ENCODE data around the gene MOGAT1.

The MOGAT1 gene

DNA sequence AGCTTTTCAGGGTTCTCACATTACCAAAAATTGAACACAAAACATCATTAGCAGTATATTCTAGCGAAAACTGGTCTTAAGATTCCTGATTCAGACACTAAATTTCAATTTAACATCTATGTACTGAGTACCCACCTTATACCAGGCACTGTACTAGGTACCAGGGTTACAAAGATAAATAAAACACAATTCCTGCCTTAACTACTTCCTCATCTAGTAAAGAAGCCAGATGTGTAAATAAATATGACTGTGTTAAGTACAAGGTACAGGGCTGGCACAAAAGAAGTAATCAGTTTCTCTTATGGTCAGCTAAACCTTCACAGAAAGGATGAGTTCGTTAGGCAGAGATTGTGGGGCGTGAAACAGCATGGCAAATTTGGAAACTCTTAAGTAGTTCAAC is 21.7 kb upstream of the MOGAT1 start:
- Histone ChIP-seq H3K27me3 (ENCODE audit: control insufficient read depth, insufficient read depth, low read length) (no peaks in the 10 kb centered on the region), H3K4me1 (ENCODE audit: control insufficient read depth, insufficient read depth, low read length) (no peaks in the 10 kb centered on the region), H3K36me3 (ENCODE audit: control insufficient read depth, insufficient read depth, low read length) (peaks cover 3% of the 10 kb centered on the region; the same call in 1 of the 2 replicates), H3K9me3 (ENCODE audit: control insufficient read depth, insufficient read depth, low read length) (no peaks in the 10 kb centered on the region), H3K4me3 (ENCODE audit: low read length) (no peak overlapping the region), H3K27ac (ENCODE audit: low read length) (no peak overlapping the region)
- WGBS (ENCODE audit: insufficient coverage, insufficient read length), result no CpG with 5 or more reads among the region's 3 CpGs
- DNase-seq (ENCODE audit: low read depth, low spot score), result no peak

DNA sequence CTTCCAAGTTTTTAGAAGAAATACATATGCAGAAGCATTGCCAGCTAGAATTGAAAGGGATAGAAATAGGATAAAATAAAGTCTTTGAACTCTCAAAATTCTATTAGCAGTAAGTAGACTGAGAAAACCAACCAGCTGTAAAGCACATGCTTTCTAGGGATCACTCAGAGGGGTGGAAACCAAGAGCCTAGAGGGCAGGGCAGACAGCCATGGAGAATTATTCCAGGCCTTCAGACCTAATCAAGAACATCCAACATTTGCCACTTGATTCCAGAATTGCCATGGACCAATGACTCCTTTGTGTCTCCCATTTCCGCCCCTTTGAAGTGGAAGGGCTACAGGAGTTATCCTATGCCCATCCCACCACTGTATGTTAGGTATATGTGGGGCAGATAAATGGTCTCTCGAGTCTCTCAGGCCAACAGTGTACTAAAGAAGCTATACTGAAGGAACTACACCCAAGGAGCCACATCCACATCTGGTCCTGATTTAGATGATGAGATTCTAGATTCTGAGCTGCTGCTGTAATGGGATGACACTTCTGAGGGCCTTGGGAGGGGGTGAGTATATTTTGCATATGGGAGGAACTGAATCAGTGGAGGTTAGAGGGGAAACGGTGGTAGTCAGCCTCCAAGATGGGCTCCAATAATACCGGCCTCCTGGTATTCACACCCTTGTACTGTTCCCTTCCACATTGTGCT is 19.6 kb upstream of the MOGAT1 start:
- H3K27ac ChIP-seq (ENCODE audit: low read length), result no peak overlapping the region
- no peaks in the 10 kb centered on the region for H3K9me3 ChIP-seq (ENCODE audit: control insufficient read depth, insufficient read depth, low read length)
- DNase-seq (ENCODE audit: low read depth, low spot score), result no peak
- WGBS (ENCODE audit: insufficient coverage, insufficient read length), result no CpG with 5 or more reads among the region's 4 CpGs
- no peak overlapping the region for H3K4me3 ChIP-seq (ENCODE audit: low read length)
- H3K36me3 ChIP-seq (ENCODE audit: control insufficient read depth, insufficient read depth, low read length), result peaks cover 3% of the 10 kb centered on the region; the same call in 1 of the 2 replicates
- no peaks in the 10 kb centered on the region for H3K4me1 ChIP-seq (ENCODE audit: control insufficient read depth, insufficient read depth, low read length)
- no peaks in the 10 kb centered on the region for H3K27me3 ChIP-seq (ENCODE audit: control insufficient read depth, insufficient read depth, low read length)

DNA sequence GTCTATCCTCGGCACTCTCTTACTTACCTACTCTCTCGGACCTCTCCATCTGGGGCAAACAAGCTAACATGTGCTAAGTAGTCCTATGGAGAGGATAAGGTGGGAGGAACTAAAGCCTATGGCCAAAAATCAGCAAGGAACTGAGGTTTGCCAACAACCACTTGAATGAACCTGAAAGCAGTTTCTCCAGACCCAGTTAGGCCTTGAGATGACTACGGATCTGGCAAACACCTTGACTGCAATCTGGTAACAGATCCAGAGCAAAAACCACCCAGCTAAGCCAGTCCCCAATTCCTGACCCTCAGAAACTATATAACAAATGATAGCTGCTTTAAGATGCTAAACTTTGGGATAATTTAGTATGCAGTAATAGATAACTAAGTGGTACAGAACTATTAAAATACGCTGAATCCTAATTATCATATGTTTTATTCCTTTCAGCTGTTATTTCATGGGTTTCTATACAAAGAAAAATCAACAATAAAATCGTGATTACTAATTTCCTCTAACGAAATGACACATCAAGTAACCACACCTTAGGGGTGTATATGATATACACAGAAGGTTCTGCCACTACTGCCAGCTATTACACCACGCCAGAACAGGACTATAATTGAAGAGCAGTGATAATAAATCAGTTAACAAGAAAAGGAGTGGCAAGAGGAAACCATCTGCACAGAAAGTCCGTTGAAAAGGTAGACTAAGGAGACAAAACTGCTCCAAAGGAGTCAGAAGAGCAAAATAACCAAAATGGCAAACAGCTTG is 18.8 kb upstream of the MOGAT1 start:
- H3K4me1 ChIP-seq (ENCODE audit: control insufficient read depth, insufficient read depth, low read length), result no peaks in the 10 kb centered on the region
- H3K27ac ChIP-seq (ENCODE audit: low read length), result no peak overlapping the region
- no CpG with 5 or more reads among the region's 8 CpGs for WGBS (ENCODE audit: insufficient coverage, insufficient read length)

DNA sequence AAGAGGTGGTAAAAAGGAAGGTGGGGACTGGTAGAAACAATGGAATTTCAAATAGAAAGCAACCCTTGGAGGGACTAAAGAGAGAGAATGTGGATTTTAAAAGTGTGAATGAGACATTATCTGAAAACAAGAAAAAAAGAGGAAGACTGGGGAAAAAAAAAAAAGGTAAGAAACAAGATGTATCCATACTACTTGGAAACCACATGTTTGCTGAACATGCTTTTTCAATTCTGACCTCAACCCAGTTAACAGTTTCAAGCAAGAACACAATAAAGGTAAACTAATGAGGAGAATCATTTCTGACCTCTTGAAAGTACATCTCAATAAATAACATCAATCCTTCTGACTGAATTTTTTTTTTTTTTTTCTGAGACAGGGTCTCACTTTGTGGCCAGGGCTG is 18.2 kb upstream of the MOGAT1 start:
- no peak overlapping the region for H3K27ac ChIP-seq (ENCODE audit: low read length)
- no peaks in the 10 kb centered on the region for H3K27me3 ChIP-seq (ENCODE audit: control insufficient read depth, insufficient read depth, low read length)
- DNase-seq (ENCODE audit: low read depth, low spot score), result no peak
- H3K9me3 ChIP-seq (ENCODE audit: control insufficient read depth, insufficient read depth, low read length), result no peaks in the 10 kb centered on the region
- no peak overlapping the region for H3K4me3 ChIP-seq (ENCODE audit: low read length)
- H3K4me1 ChIP-seq (ENCODE audit: control insufficient read depth, insufficient read depth, low read length), result no peaks in the 10 kb centered on the region
- H3K36me3 ChIP-seq (ENCODE audit: control insufficient read depth, insufficient read depth, low read length), result peaks cover 1% of the 10 kb centered on the region; the same call in 1 of the 2 replicates

More for the DNA sequence above, 18.8 kb upstream of the MOGAT1 start:
- Histone ChIP-seq H3K9me3 (ENCODE audit: control insufficient read depth, insufficient read depth, low read length) (no peaks in the 10 kb centered on the region), H3K27me3 (ENCODE audit: control insufficient read depth, insufficient read depth, low read length) (no peaks in the 10 kb centered on the region), H3K4me3 (ENCODE audit: low read length) (no peak overlapping the region), H3K36me3 (ENCODE audit: control insufficient read depth, insufficient read depth, low read length) (peaks cover 3% of the 10 kb centered on the region; the same call in 1 of the 2 replicates)
- no peak for DNase-seq (ENCODE audit: low read depth, low spot score)

DNA sequence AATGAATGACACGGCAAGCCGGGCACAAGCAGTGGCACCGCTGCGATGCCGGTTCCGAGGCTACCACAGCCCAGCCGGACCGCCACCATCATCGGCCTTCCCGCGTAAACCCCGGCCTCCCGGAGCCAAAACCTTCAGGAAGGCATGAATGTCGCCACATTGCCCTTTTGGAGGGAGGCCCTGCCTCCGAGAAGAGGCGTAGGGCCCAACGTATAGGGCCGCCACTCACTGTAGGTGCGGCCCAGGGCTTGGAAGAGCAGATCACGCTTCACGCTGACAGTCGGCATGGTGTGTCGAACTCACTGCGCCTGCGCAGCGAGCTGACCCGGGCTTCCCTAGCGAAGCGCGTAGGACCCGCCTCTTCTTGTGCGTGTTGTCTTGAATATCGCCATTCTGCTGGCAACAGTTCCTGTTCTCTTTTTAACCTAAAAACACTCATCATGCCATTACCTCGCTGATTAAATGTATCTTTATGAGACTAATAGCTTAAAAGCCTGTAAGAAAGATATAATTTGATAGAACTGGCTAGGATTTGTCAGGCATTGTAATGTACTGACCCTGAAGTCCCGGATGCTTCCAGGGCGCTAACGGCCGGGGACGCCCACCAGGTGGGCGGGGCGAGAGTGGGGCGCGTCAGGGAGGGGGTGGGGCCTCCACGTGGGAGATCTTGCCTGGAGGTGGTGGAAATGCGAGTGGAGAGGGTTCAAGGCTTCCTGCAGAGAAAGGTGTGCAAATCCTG is 15.5 kb upstream of the MOGAT1 start, which contains the start of gene FARSB:
TSS of gene FARSB (minus strand) at position 306 of the 739 bp plus-strand sequence. CDS start at position 287, 19 bp downstream.
- no CpG with 5 or more reads among the region's 45 CpGs for whole genome bisulfite sequencing (ENCODE audit: insufficient coverage, insufficient read length)
- Histone ChIP-seq H3K27me3 (ENCODE audit: control insufficient read depth, insufficient read depth, low read length) (no peaks in the 10 kb centered on the region), H3K36me3 (ENCODE audit: control insufficient read depth, insufficient read depth, low read length) (no peaks in the 10 kb centered on the region), H3K27ac (ENCODE audit: low read length) (no peak within 1 kb of the TSS), H3K4me3 (ENCODE audit: low read length) (peak within 1 kb of the TSS; percentile 87), H3K9me3 (ENCODE audit: control insufficient read depth, insufficient read depth, low read length) (no peaks in the 10 kb centered on the region), H3K4me1 (ENCODE audit: control insufficient read depth, insufficient read depth, low read length) (no peaks in the 10 kb centered on the region)
- DNase-seq (ENCODE audit: low read depth, low spot score), result peak; percentile 82

DNA sequence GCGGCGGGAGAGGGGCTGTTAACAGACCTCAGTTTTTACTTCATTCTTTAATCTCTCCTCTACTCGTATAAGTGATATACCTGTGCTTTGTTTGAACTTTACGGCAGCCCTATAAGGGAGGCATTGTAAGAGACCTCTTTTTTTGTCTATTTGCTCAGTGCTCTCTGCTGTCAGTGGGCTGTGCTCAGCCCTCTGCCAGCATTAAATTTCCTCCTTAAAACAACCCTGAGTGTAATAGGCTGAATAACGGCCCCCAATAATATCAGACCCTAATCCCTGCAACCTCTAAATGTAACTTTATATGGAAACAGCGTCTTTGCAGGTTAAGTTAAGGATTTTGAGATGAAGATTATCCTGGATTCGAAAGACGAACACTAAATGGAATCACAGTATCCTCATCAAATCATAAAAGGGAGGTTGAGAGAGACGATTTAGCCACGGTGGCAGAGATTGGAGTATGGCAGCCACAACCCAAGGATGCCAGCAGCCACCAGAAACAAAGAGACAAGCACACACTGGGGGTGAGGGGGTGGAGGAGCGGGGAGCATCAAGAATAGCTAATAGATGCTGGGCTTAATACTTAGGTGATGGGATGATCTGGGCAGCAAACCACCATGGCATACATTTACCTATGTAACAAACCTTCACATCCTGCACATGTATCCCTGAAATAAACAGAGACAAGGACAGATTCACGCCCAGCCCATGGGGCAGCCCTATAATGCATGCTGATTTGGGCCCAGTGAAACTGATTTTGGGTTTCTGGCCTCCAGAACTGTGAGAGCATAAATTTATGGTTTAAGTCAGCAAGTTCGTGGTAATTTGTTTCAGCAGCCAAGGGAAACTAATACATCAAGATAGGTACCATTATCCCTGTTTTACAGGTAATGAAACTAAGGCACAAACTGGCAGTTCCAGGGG is 14.7 kb upstream of the MOGAT1 start:
- DNase-seq (ENCODE audit: low read depth, low spot score), result no peak
- no peak overlapping the region for H3K27ac ChIP-seq (ENCODE audit: low read length)
- no peaks in the 10 kb centered on the region for H3K36me3 ChIP-seq (ENCODE audit: control insufficient read depth, insufficient read depth, low read length)
- no peaks in the 10 kb centered on the region for H3K4me1 ChIP-seq (ENCODE audit: control insufficient read depth, insufficient read depth, low read length)
- no CpG with 5 or more reads among the region's 13 CpGs for WGBS (ENCODE audit: insufficient coverage, insufficient read length)
- H3K27me3 ChIP-seq (ENCODE audit: control insufficient read depth, insufficient read depth, low read length), result no peaks in the 10 kb centered on the region
- H3K9me3 ChIP-seq (ENCODE audit: control insufficient read depth, insufficient read depth, low read length), result no peaks in the 10 kb centered on the region
- peak overlapping the region; percentile 87; the same call in 1 of the 2 replicates for H3K4me3 ChIP-seq (ENCODE audit: low read length)

DNA sequence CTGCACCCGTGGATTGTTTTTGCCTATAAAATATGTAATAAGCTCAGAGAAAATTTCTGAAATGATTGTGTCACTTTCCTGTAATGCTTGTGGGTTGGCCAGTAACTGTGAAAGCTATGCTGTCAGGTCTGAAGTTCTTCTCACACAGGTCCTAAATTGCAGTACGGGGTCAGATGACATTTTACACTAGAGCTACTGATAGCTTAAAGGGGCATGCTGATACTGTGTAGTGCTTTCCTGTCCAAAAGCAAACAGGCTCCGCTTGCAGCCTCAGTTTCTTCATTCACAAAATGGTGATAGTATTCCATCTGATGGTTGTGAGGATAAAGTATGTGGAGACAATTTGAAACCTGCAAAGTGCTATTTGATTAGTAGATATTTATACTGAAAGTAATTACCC is 8.0 kb upstream of the MOGAT1 start:
- Histone ChIP-seq H3K4me3 (ENCODE audit: low read length) (no peak overlapping the region), H3K4me1 (ENCODE audit: control insufficient read depth, insufficient read depth, low read length) (no peaks in the 10 kb centered on the region), H3K27me3 (ENCODE audit: control insufficient read depth, insufficient read depth, low read length) (no peaks in the 10 kb centered on the region), H3K27ac (ENCODE audit: low read length) (no peak overlapping the region), H3K36me3 (ENCODE audit: control insufficient read depth, insufficient read depth, low read length) (no peaks in the 10 kb centered on the region), H3K9me3 (ENCODE audit: control insufficient read depth, insufficient read depth, low read length) (no peaks in the 10 kb centered on the region)
- no CpG with 5 or more reads among the region's 3 CpGs for WGBS (ENCODE audit: insufficient coverage, insufficient read length)
- no peak for DNase-seq (ENCODE audit: low read depth, low spot score)

DNA sequence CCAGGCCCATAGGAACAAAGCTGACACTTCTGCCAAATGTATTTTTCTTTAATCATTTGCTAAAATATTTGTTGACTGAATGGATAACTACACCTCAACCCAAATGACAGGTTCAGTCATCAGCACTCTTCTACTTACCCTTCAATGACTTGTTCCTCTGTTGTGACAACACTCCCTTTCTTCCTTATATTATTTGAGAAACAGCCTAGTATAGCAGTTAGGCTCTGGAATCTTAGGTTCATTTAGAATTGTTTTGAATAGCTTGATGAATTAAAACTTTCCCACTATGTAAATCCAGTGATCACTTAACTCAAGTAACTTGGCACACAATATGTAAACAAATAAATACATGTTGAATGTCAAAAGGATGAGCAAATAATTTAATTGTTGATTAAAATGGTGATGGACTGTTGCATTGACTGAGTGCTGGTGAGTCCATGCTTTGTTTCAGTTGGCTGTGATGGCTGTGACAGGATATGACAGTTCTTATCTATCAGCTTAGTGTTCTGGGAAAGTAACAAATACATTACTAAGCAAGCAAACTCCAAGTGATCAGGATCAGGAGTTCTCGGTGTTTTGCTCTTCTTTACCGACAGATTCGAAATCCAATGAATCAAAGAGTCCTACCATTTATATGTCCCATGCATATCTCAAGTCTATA is 2.8 kb upstream of the MOGAT1 start:
- Histone ChIP-seq H3K27ac (ENCODE audit: low read length) (no peak overlapping the region), H3K9me3 (ENCODE audit: control insufficient read depth, insufficient read depth, low read length) (no peaks in the 10 kb centered on the region), H3K4me1 (ENCODE audit: control insufficient read depth, insufficient read depth, low read length) (no peaks in the 10 kb centered on the region; the same call in none of the 2 replicates), H3K27me3 (ENCODE audit: control insufficient read depth, insufficient read depth, low read length) (peaks cover 1% of the 10 kb centered on the region), H3K4me3 (ENCODE audit: low read length) (no peak overlapping the region), H3K36me3 (ENCODE audit: control insufficient read depth, insufficient read depth, low read length) (no peaks in the 10 kb centered on the region)
- no CpG with 5 or more reads among the region's 3 CpGs for WGBS (ENCODE audit: insufficient coverage, insufficient read length)
- DNase-seq (ENCODE audit: low read depth, low spot score), result no peak

DNA sequence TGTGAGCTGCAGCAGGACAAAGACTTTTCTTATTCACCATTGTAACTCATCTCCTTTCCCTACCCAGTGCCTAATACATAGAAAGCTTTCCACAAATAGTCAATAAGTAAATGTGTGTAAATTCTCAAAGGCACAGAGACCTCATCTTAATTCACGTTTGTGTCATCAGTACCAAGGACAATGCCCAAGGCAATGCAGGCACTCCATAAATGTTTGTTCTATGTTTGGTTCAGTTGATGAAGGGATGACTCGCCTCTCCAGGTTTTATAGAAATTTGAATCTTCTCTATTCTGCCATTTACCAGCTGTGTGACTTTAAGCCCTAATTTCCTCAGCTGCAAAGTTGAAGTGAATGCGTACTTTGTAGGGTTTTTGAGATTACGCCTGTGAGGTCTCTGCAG is 2.1 kb upstream of the MOGAT1 start:
- H3K27me3 ChIP-seq (ENCODE audit: control insufficient read depth, insufficient read depth, low read length), result peaks cover 1% of the 10 kb centered on the region
- no peak overlapping the region for H3K4me3 ChIP-seq (ENCODE audit: low read length)
- no peak overlapping the region for H3K27ac ChIP-seq (ENCODE audit: low read length)
- no peaks in the 10 kb centered on the region; the same call in none of the 2 replicates for H3K4me1 ChIP-seq (ENCODE audit: control insufficient read depth, insufficient read depth, low read length)
- DNase-seq (ENCODE audit: low read depth, low spot score), result no peak
- no CpG with 5 or more reads among the region's 4 CpGs for WGBS (ENCODE audit: insufficient coverage, insufficient read length)
- no peaks in the 10 kb centered on the region for H3K36me3 ChIP-seq (ENCODE audit: control insufficient read depth, insufficient read depth, low read length)
- H3K9me3 ChIP-seq (ENCODE audit: control insufficient read depth, insufficient read depth, low read length), result no peaks in the 10 kb centered on the region

Measured in iPS DF 6.9 (cell line).